H1 (cell line): ENCODE measurements around the gene CDC42EP4.

Experiments
- ATF2 ChIP-seq: IDR thresholded peaks from 2 replicates; pipeline ENCODE4 v1.6.1; 2012; ENCODE audit warnings: low read length, inconsistent platforms
- CHD2 ChIP-seq: IDR thresholded peaks from 2 replicates; pipeline ENCODE4 v1.6.1; 2012; ENCODE audit warnings: low read length, improper control_type of control experiment
- CREB1 ChIP-seq: IDR thresholded peaks from 2 replicates; pipeline ENCODE4 v1.6.1; 2012; ENCODE audit warnings: inconsistent platforms
- CTCF ChIP-seq, 3 experiments: IDR thresholded peaks; 1 replicate in 2 of 3; 2 replicates in 1 of 3; pipeline versions ENCODE4 v1.5.1 to v1.6.1; 2011; ENCODE audit warnings: low read length in 3 of 3, mild to moderate bottlenecking in 3 of 3, inconsistent platforms in 2 of 3, low read depth in 1 of 3, moderate library complexity in 1 of 3; ENCODE audit not compliant: insufficient read depth in 1 of 3; ENCODE audit errors: control extremely low read depth in 1 of 3
- MAX ChIP-seq: IDR thresholded peaks from 2 replicates; pipeline ENCODE4 v1.6.1; 2012; ENCODE audit warnings: inconsistent platforms
- NANOG ChIP-seq: IDR thresholded peaks from 2 replicates; pipeline ENCODE4 v1.6.1; 2011; ENCODE audit warnings: low read length, low read depth, mild to moderate bottlenecking, inconsistent platforms; ENCODE audit not compliant: insufficient read depth, poor library complexity, severe bottlenecking
- POLR2A ChIP-seq, 2 experiments: IDR thresholded peaks; 1 replicate in 1 of 2; 2 replicates in 1 of 2; pipeline ENCODE4 v1.6.1; 2011; ENCODE audit warnings: low read depth in 2 of 2, low read length in 2 of 2, mild to moderate bottlenecking in 2 of 2; ENCODE audit errors: control extremely low read depth in 1 of 2
- POLR2AphosphoS5 ChIP-seq: IDR thresholded peaks from 2 replicates; pipeline ENCODE4 v1.6.1; 2011; ENCODE audit warnings: low read depth, low read length
- RFX5 ChIP-seq: IDR thresholded peaks from 2 replicates; pipeline ENCODE4 v1.6.1; 2011; ENCODE audit warnings: low read depth, low read length, improper control_type of control experiment, borderline replicate concordance
- TAF1 ChIP-seq: IDR thresholded peaks from 2 replicates; pipeline ENCODE4 v1.6.1; 2011; ENCODE audit warnings: mild to moderate bottlenecking, low read depth, low read length
- YY1 ChIP-seq: IDR thresholded peaks from 2 replicates; pipeline ENCODE4 v1.6.1; 2011; ENCODE audit warnings: low read depth, mild to moderate bottlenecking, low read length
- TF ChIP-seq, protein P1 (sequence below): IDR thresholded peaks from 2 replicates; pipeline ENCODE4 v1.6.1; 2011; ENCODE audit warnings: low read depth, mild to moderate bottlenecking, low read length; ENCODE audit not compliant: insufficient read depth
- TF ChIP-seq, protein P2 (sequence below): IDR thresholded peaks from 2 replicates; pipeline ENCODE4 v1.6.1; 2012; ENCODE audit warnings: inconsistent platforms

DNA sequence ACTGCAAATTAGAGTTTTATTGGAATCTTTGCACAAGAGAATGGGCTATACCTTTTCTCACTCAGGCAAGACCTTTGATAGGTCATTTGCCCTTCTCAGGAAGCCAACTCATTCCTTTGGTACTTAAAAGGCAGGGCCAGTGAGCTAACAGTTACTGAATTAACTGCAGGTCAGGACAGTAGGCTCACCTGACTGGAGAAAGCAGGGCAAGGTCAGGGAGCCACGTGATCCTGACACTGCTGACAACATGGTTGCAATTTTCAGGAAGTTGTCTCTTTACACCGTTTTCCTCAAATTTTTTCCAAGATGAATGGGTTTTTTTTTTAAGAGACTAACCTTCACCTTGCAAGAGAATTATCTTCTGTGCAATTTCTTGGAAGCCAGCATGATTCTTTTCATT, 71.2 kb downstream of the CDC42EP4 start:
- TF ChIP-seq CTCF (IDR thresholded peaks at IDR 0.05; ENCODE audit: control extremely low read depth in 1 of 3, insufficient read depth in 1 of 3, low read depth in 1 of 3, low read length in 3 of 3) (no peak), RFX5 (no peak), YY1 (no peak), POLR2AphosphoS5 (no peak), CHD2 (no peak), NANOG (no peak), TAF1 (no peak), MAX (no peak), POLR2A (IDR thresholded peaks at IDR 0.05; ENCODE audit: control extremely low read depth in 1 of 2, low read depth in 2 of 2, low read length in 2 of 2) (no peak), ATF2 (no peak), CREB1 (no peak)
- TF ChIP-seq, protein P1, sequence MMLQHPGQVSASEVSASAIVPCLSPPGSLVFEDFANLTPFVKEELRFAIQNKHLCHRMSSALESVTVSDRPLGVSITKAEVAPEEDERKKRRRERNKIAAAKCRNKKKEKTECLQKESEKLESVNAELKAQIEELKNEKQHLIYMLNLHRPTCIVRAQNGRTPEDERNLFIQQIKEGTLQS, result no peak
- TF ChIP-seq, protein P2, sequence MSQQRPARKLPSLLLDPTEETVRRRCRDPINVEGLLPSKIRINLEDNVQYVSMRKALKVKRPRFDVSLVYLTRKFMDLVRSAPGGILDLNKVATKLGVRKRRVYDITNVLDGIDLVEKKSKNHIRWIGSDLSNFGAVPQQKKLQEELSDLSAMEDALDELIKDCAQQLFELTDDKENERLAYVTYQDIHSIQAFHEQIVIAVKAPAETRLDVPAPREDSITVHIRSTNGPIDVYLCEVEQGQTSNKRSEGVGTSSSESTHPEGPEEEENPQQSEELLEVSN, result no peak
